GM19025 (cell line): ENCODE results near the gene CADM2.

Experiments
- ATAC-seq: cut with Tn5 transposase; IDR thresholded peaks from one replicate; pipeline ENCODE4 v1.9.1; 2021; ENCODE audit warnings: mild to moderate bottlenecking, low read depth, moderate library complexity; ENCODE audit not compliant: unreplicated experiment

CADM2 gene

DNA sequence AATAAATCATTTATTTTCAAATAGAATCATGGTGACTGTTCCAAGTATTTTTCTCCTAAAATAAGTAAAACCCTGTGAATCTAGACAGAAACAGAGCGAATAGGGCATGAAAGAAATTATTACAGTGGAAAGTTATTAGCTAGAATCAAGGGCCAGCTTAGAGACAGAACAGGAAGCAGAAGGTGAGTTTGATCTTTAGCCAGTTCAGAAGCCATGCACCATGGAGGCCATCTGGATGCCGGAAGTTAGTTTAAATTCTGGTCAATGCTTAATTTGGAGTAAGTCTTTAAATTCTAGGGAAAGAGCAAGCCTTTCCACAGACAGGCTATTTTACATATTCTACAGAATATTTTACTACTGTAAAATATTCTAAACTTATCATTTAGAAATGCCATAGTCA, 574.8 kb downstream of the CADM2 start:
- ATAC-seq = no peak

DNA sequence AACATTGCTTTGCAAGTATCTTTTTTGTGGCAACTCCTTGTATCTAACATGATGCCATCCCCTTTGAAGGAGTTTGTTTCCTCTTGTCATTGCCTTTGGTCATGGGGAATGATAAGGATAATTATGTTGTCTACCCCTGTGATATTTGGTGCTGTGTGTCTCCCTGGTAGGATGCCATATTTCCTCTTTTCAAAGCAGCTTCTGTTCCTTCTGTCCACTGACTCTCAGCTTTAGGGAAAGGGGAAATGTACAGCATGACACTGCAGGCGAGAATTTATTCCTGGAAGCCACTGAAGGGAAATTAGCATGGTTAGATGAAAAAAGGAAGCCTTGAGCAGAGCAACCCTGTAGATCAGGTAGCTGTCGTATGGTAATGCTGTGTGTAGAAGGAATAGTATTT, 576.7 kb downstream of the CADM2 start:
- no peak for ATAC-seq

DNA sequence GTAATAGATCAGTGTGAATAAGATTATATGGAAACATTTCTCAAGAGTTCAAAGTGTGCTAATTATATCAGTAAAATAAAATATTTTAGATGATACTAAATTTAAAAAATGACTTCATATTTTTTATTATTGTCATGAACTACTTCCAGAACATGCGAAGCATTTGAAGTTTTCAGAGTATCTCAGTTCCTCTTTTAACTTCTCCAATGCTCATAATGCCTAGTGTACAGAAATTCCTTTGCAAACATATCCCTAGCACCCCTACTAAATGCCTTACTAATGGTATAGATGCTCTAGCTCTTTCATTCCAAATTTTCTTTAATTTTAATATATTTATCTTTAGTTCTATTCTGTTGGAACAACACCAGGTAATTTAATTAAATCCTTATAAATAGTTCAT, 580.4 kb downstream of the CADM2 start:
- ATAC-seq = no peak

DNA sequence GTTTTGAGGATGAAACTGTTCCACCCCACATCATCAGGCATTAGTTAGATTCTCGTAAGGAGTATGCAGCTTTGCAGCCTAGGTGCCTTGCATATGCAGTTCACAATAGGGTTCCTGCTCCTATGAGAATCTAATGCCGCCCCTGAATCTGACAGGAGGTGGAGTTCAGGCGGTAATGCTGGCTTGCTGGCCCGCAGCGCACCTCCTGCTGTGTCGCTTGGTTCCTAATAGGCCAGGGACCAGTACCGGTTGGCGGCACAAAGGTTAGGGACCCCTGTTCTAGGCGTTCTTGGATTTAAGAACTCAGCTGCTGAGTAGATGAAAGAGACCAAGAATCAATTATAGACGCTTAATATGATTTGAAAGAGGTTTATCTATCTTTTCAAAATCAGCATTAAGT, 595.4 kb downstream of the CADM2 start:
- no peak for ATAC-seq

DNA sequence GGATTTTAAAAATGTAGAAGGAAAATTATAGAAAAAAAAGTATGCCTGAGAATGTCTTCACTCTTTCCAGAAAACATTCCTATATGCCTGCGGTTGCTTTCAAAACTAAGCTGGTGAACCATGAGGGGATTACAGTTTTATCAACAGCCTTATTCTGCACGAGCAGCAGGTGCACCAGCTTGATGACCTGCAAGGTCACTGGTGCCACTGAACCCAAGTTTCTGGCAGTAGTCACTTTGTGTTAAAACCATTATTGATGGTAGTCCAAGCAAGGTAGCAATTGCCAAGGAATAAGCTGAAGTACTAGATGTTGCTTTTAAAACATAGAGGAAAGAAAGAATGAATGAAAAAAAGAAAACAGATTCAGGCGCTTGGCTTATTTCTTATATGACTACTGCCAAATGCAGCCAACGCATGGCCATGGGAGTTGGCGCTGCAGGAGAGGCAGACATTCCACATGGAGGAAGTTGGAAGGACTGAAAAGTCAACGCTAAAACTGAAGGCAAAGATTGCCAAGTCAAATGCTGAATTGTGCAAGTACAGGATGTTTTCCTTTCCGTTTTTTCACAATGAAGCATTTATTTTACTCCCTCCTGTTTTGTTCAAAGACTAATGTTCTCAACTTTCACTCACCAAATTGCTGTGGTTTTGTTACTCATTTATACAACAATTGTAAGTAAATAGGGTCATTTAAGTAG, 601.4 kb downstream of the CADM2 start:
- ATAC-seq = no peak

DNA sequence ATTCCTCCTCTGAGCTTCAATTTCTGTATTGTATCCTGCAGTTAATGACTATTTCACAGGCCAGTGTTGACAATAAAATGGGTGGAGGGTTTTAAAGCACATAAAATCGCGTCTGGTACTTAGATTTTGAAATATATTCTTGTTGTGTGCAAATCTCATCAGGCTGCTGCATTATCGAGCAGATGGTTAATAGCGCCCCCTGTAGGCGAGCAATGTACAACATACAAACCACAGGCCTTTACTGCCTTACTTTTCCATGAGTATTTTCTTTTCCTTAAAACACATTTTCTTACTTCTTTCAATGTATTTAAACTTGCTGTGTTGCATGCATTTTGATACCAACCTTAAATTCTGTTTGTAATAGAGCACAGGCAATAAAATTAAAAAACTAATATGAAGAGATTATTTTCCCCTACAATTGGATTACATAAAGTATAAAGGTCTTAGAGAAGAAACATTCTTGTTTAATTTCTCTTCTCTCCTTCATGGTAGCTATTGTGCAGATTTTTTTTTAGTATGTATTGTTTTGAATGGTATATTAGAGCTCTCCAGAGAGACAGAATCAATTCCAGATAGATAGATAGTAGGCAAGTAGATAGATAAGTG, 608.4 kb downstream of the CADM2 start:
- peak; percentile 56 for ATAC-seq

DNA sequence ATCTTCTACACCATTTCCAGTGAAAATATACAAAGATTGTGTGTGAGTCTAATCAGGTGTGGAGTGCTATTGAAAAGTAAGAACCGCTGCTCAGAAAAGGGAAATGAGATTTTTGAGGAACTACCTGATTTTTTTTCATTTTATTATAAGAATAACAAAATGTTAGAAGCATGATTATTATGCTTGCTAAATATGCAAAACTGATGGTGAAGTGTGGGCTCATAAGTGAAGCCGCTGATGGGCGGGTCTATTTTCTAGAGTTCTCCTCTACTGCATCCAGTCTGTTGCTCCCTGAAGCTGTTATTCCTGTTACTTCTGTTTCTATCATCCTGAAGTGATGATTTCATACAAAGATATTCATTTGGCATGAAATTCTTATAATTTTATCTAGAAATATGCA, 612.0 kb downstream of the CADM2 start:
- no peak for ATAC-seq

DNA sequence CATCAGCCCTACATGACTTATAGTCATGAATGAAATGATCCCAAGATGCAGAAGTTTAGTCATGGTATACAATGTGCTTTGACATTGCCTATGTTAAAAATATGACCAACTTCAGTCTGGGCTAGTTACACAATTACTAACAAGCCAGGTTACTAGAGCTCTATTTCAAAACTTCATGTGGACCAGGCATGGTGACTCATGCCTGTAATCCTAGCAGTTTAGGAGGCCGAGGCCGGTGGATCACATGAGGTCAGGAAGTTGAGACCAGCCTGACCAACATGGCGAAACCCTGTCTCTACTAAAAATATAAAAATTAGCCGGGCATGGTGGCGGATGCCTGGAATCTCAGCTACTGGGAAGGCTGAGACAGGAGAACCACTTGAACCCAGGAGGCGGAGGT, 613.0 kb downstream of the CADM2 start:
- no peak for ATAC-seq

DNA sequence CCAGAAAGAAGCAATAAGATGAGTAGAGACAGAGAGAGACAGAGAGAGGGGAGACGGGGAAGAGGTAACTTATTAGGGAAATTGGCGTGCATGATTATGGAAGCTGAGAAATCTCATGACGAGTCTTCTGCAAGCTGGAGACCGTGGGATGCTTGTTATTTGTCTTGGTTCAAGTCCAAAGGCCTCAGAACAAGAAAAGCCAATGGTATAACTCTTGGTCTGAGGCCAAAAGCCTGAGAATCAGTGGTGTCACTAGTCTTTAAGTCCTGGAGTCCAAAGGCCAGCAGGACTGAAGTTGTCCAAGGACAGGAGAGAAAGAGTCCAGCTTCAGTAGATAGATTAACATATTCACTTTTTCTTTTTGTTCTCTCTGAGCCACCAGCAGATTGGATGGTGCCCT, 613.6 kb downstream of the CADM2 start:
- no peak for ATAC-seq

DNA sequence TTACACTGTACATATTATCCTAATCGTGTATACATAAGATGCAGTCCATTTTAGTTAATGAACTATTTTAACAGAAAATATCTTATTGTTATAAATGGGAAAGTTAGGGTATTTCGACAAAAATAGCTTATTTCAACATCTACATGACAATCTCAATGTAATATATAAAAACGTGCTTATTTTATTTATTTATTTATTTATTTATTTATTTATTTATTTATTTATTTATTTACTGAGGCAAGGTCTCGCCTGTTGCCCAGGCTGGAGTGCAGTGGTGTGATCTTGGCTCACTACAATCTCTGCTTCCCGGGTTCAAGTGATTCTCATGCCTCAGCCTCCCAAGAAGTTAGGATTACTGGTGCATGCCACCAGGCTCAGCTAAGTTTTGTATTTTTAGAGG, 614.2 kb downstream of the CADM2 start:
- no peak for ATAC-seq

DNA sequence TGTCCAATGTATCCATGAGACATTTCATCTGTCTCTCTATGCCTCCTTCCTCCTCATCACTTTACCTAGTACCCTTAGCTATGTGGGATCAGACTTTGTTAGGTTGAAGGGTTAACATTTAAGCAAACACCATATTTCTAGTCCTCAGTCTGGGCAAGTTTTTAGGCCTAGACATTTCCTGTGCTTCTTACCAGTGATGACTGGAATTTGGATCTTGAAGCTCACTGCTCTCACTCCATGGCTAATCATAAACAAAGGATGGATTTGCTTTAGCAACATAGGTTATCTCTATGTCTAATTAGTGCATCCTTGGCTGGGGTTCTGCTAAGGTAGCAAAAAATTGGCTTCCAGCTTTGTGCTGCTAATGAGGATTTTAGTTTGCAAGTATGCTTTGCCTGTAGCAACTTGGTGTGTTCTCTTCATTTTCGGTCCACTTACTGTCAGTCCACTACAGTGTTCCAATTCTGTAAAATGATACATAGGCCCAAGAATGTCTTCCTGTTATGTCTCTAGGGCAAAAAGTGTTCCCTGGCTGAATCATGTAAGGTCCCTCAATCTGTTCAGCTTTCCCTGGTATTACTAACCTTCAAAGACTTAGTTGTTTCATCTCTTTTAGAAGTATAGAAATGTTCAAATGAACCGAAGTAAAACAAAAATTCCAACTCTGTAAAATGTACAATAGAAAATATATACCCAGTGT, 615.4 kb downstream of the CADM2 start:
- ATAC-seq = no peak

DNA sequence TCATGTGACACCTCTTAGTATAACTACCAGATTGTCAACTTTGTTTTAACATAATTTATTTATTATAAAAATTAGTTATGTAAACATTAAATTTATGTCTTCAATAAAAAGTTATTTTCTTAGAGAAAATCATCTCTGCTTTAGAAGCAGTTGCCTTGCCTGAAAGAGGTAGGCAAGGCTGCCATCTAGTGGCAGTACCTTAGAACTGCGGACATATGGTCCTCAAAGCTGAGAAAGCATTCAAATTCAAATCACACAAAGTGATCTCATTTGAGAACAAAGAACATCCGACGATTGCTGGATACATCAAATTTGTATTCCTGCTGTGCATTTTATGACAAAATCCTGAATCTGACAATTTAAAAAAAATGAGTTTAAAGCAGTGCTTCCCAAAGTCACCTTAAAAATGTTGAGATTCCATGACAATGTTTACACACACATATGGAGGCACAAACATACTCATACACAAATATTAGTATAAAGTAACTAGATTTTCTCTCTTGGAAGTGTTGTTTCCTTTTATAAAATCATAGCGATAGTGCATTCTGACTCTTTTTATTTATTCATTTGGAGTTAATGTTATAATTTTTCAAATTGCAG, 617.4 kb downstream of the CADM2 start:
- ATAC-seq = peak; percentile 72

DNA sequence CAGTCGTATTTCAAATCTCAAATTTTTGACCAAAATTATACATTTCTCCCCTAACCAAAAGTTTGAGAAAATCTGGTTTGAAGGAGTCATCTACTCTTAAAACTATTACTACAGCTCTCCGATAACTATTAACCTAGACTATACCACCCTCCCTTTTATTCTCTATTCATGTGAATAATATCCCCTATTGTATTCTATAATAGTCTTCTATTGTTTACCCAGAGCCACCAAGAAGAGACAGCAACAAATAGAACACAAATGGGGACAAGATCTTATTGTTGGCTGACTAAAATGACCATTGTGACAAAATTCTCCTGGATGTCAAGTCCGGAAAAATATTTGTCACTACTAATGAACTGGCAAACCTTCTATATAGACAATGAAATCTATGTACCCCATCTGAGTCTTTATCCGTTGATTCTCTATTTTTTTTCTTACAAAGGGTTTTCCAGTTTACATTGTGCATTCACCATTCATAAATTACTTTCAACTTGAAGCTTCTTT, 618.0 kb downstream of the CADM2 start:
- no peak for ATAC-seq

DNA sequence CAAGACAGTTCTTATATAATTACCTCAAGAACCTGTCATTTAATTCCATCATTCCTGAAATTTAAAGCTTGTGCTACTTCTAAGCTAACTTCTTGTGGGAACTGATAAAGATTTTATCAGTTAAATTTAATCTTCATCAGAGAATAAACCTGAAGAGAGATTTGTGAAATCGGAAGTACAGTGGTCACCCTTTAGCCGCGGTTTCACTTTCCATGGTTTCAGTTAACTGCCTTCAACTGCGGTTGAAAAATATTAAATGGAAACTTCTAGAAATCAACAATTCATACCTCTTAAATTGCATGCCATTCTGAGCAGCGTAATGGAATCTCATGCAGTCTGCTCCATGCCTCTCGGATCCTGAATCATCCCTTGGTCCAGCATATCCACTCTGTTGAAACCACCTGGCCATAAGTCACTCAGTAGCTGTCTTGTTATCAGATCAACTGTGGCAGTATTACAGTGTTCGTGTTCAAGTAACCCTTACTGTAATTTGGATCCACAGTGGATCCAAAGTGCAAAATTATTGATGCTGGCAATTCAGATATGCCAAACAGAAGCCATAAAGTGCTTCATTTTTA, 626.1 kb downstream of the CADM2 start:
- no peak for ATAC-seq

DNA sequence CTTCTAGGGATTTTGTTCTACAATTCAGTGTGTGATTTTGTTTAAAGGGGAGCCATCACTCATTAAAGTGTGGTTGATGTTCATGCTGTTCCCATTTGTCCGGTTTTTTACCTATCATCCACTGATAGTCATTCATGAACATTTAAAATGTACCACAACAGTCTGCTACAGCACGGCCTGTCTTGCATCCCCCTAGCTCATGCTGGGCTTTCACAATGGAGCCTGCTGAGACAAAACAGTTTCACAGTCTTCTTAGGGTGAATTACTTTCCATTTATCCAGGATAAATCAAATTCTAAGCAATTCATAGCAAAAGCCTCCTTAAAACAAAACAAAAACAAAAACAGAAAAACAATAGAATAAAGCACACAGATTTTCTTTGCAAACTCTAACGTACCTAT, 627.2 kb downstream of the CADM2 start:
- ATAC-seq = no peak

DNA sequence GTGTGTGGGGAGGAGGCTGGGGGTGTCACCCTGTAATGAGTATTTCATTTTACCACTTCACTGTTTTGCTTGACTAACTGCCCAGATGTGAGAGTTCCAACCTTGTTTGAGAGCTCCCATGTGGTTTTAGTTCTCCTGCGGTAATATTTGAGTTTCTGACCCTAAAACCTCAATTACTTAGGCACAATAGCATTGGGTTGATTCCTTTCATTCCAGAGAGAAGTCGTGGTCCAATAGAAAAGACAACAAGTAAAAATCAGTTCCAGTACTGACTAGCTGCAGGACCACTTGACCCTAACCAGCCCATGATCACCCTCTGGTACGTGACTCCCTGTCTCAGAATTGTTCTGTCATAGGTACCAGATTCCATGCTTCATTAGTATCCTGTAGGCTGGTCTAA, 630.4 kb downstream of the CADM2 start:
- no peak for ATAC-seq

DNA sequence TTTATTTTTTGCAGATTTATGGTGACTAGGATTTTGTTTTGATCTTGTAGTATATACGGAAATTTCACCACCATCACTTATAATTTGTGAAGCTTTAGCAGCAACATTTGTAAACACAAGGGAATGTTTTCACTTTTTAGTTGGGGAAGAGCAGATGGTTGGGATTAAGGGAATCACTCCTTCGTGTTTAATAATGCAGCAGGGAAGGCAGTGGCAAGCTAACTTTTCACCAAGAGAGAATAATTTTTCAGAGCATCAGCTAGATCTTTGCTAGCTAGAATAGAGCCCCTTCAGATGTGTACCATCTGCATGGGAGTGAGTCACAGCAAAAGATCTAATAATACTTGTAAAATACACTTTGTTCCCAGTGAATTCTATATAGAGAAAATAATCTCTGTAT, 632.7 kb downstream of the CADM2 start:
- ATAC-seq = no peak

DNA sequence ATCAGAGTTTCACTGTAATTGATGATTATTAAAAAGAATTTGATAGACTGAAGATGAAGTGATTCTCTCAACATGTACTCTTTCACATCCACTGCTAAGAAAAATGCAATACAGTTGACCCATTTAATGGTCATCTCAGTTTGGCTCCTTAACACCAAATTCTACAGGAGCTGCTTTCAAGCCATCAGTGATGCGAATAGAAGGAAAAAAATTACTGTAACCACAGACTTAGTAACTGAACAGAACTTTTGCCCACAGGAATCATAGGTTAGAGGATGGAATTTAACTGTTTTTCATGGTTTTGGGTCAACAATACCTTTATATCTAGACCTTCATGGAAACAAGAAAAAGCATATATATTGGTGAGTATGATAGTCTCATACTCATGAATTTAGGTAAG, 633.5 kb downstream of the CADM2 start:
- no peak for ATAC-seq

DNA sequence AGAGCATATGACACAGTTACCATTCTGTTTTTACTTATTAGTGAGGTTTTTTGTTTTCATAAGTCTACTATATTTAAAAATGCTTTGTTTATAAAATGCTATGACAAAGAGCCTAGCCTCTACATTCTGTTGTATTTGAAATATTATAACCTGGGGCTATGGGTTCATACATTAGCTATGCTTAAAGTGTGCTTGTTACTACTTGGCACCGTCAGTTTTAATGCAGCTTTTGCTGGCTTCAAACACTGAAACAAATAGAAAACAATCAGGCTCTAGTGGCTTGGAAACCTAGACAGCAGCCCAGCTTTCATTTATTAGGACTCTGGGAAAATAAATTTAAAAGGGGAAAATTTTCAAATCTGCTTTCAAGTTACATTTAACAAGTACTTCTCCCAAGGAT, 635.9 kb downstream of the CADM2 start:
- no peak for ATAC-seq

DNA sequence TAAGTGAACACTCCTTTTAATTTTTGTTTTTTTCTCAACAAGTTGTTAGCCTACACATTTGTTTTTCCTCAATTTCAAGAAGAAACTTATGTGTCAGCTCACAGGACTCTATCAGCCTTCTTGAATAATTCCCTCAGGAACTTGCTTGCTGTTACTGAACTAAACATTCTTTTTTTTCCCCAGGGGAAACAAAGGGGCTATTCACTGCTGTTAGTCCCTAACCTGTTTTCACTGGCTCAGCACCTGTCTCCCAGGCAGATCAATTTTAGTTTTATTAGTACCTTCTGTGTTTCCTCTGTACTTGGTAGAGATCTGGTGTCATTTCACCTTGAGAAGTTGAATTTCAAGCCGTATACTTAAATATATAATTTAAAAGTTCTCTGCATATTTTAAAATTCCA, 644.6 kb downstream of the CADM2 start:
- no peak for ATAC-seq

DNA sequence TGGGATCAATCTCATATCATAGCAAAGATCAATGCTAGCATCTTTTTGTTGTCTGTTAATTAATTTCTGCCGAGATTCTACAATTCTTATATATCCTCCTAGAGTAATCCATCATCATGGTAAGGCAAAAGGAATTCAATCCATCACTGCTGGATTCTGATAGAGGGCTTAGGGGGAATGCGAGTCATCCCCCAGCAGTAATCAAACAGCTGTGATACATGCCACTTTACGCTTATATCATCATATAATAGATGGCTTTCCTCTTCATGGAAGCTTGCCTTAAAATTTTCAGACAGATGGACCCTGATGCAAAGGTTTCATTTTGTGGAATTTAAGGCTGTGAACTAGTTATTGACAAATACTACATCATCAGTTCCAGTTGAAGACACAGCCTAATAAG, 645.9 kb downstream of the CADM2 start:
- ATAC-seq = no peak
